HFF-Myc (cell line): ENCODE results near the gene CAPN13.

Experiments used
- DNase-seq: peaks from one replicate; pipeline ENCODE4 v3.0.0-alpha.2; 2011; ENCODE audit warnings: low read depth; ENCODE audit errors: extremely low read depth
- H3K4me3 ChIP-seq: replicated peaks from 2 replicates; pipeline ENCODE4 v1.5.1; 2011; ENCODE audit warnings: low read depth, mild to moderate bottlenecking, control low read depth, low read length
- TF ChIP-seq, protein P1 (sequence below): IDR thresholded peaks from 2 replicates; pipeline ENCODE4 v1.5.1; 2012; ENCODE audit warnings: mild to moderate bottlenecking, low read depth, low read length, control low read depth; ENCODE audit errors: missing control alignments

The CAPN13 gene

GRCh38 chr2:30823452-30823851 is 16.2 kb upstream of the CAPN13 start:
- no peak overlapping the region for H3K4me3 ChIP-seq
- TF ChIP-seq, protein P1, sequence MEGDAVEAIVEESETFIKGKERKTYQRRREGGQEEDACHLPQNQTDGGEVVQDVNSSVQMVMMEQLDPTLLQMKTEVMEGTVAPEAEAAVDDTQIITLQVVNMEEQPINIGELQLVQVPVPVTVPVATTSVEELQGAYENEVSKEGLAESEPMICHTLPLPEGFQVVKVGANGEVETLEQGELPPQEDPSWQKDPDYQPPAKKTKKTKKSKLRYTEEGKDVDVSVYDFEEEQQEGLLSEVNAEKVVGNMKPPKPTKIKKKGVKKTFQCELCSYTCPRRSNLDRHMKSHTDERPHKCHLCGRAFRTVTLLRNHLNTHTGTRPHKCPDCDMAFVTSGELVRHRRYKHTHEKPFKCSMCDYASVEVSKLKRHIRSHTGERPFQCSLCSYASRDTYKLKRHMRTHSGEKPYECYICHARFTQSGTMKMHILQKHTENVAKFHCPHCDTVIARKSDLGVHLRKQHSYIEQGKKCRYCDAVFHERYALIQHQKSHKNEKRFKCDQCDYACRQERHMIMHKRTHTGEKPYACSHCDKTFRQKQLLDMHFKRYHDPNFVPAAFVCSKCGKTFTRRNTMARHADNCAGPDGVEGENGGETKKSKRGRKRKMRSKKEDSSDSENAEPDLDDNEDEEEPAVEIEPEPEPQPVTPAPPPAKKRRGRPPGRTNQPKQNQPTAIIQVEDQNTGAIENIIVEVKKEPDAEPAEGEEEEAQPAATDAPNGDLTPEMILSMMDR = no peak
- no peak for DNase-seq

DNA sequence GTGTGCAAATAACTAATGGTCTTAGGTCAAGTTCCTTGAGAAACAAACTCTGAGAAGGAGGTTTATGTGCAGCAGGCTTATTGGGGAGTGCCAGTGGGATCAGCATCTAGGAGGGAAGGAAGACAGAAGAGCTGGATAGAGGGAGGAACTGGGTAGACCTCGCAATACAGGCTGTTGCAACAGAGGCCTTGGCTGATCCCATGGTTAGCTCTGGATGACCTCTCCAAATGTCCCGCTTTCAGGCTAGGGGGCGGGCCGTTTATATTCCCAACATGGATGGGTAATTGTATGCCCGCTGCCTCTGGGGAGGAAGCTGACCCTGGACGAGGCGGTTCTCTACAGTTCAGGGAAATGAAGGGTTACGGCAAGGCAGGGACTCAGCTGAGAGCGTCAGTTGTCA is 14.7 kb upstream of the CAPN13 start:
- TF ChIP-seq, protein P1 = no peak
- DNase-seq = no peak
- H3K4me3 ChIP-seq = no peak overlapping the region

GRCh38 chr2:30820381-30821055 is 13.3 kb upstream of the CAPN13 start:
- H3K4me3 ChIP-seq = no peak overlapping the region
- DNase-seq = no peak
- TF ChIP-seq, protein P1 = no peak

DNA sequence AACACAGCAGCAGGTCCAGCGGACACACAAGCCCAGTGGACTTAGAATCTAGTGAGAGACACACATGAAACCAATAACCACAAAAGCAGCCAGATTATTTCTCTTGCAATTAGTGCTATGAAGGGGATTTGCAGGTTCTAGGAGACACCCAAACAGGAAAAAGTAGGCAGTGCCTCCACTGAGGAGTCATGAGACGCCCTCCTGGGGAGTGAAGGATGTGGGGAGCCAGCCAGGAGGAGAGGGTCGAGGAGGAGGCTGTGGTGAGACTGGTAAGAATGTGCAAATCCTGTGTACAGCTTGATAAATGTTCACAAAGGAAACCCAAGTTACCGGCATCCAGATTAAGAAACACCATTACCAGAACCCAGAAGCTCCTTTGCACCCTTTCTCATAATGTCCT is 2.7 kb upstream of the CAPN13 start:
- no peak for DNase-seq
- no peak overlapping the region for H3K4me3 ChIP-seq
- TF ChIP-seq, protein P1 = no peak

DNA sequence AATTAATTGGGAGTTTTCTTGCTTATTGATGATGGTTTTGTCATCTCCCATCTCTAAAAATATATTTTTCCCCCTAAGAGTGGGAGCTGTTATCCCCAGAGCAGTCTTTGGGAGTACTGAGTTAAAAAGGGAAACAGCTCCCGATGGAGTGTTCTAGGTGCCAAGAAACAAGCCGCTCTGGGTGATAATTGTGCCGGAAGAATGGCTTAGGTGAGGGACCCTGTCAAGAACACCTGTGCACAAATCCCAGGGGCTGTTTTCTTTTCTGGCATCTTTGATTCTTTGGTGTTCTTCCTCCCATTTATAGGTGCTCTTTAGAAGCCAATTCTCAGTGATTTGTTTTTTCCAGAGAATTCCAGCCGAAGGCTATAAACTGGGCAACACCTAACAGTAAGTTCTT is 1.4 kb upstream of the CAPN13 start:
- TF ChIP-seq, protein P1 = no peak
- no peak overlapping the region for H3K4me3 ChIP-seq
- DNase-seq = no peak

DNA sequence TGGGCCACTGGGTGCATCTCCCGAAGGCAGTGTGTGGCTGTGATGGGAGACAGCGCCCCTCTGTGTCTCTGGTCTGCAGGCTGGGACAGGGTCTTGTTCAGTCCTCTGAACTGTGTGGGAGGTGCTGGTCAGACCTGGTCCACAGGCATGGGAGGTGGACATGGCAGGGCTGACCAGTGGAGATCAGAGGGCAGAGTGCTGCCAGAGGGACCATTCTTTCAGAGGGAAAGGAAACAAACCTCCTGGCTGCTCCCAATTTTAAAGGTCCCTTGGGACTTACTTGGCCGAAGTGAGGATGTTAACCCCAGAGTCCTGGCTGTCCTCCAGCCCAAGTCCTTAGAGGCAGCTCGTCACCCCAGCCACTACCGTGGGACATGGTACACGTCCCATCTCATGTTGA is 4.0 kb downstream of the CAPN13 start:
- H3K4me3 ChIP-seq = no peak overlapping the region
- TF ChIP-seq, protein P1 = no peak
- DNase-seq = no peak

DNA sequence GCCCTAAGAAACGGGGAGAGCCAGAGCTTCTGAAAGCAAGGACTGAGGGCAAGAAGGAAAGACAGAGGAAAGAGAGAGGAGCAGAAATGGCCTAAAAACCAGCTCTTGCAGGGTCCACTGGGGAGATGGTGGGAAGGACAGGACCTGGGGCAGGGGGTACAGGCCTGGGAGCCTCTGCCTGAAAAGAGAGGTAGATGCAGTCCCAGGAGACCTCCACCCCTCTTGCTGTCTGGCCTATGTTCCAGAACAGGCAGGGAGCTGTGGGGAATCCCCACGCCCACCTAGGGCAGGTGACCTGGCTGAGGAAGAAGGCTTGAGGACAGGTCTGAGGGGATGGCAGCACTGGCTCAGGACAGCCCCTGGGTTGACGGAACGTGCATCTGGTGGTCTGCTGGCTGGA is 4.6 kb downstream of the CAPN13 start:
- DNase-seq = no peak
- H3K4me3 ChIP-seq = no peak overlapping the region
- TF ChIP-seq, protein P1 = no peak
